ENCODE results near the gene RPS27L.

DNA sequence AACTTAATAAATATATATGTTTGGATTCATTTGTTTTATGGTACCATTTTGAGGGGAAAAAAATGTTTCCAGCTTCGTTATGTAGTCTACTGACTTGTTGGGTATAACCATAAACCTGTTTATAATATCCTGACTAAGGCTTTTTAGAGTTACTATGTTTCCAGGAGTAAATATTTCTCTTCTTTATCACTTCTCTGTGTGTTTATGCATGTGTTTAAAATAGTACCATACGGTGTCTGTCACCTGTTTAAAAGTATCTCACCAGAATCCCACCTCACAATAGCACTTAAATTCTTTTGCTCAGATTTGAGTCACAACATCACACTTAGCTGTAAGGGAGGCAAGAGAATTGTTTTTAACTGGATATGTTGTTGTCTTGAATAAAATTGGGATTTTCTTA is 20.5 kb downstream of the RPS27L start:
- TF ChIP-seq CREB1 (CRISPR knock-in tag; IDR thresholded peaks at IDR 0.05; ENCODE audit: low read depth) (no peak), EZH2 (IDR thresholded peaks at IDR 0.05; ENCODE audit: low read depth, unreplicated experiment) (no peak)
- TF ChIP-seq, protein P1, sequence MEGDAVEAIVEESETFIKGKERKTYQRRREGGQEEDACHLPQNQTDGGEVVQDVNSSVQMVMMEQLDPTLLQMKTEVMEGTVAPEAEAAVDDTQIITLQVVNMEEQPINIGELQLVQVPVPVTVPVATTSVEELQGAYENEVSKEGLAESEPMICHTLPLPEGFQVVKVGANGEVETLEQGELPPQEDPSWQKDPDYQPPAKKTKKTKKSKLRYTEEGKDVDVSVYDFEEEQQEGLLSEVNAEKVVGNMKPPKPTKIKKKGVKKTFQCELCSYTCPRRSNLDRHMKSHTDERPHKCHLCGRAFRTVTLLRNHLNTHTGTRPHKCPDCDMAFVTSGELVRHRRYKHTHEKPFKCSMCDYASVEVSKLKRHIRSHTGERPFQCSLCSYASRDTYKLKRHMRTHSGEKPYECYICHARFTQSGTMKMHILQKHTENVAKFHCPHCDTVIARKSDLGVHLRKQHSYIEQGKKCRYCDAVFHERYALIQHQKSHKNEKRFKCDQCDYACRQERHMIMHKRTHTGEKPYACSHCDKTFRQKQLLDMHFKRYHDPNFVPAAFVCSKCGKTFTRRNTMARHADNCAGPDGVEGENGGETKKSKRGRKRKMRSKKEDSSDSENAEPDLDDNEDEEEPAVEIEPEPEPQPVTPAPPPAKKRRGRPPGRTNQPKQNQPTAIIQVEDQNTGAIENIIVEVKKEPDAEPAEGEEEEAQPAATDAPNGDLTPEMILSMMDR (conservative IDR thresholded peaks at IDR 0.05; ENCODE audit: low read depth in 2 of 2) = no peak
- TF ChIP-seq, protein P2, sequence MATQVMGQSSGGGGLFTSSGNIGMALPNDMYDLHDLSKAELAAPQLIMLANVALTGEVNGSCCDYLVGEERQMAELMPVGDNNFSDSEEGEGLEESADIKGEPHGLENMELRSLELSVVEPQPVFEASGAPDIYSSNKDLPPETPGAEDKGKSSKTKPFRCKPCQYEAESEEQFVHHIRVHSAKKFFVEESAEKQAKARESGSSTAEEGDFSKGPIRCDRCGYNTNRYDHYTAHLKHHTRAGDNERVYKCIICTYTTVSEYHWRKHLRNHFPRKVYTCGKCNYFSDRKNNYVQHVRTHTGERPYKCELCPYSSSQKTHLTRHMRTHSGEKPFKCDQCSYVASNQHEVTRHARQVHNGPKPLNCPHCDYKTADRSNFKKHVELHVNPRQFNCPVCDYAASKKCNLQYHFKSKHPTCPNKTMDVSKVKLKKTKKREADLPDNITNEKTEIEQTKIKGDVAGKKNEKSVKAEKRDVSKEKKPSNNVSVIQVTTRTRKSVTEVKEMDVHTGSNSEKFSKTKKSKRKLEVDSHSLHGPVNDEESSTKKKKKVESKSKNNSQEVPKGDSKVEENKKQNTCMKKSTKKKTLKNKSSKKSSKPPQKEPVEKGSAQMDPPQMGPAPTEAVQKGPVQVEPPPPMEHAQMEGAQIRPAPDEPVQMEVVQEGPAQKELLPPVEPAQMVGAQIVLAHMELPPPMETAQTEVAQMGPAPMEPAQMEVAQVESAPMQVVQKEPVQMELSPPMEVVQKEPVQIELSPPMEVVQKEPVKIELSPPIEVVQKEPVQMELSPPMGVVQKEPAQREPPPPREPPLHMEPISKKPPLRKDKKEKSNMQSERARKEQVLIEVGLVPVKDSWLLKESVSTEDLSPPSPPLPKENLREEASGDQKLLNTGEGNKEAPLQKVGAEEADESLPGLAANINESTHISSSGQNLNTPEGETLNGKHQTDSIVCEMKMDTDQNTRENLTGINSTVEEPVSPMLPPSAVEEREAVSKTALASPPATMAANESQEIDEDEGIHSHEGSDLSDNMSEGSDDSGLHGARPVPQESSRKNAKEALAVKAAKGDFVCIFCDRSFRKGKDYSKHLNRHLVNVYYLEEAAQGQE (IDR thresholded peaks at IDR 0.05; ENCODE audit: unreplicated experiment) = no peak

Measured in GM23338 (cell line).